Activated CD4-positive, alpha-beta T cell treated with anti-CD3 and anti-CD28 coated beads, Interleukin-2, amount 50 U/mL, for 16 hours (primary cell): Measurements from ENCODE around the gene LRRTM4.
"Not testable (repeated sequence)": the region's sequence is repeated elsewhere in the genome, so short reads cannot be mapped to it uniquely, and the experiment has no call there.

Source experiments
- DNase-seq: peaks from one replicate; pipeline ENCODE4 v3.0.0-alpha.2; 2020

Gene LRRTM4

GRCh38 chr2:76713312-76713711 is 808.9 kb downstream of the LRRTM4 start:
- DNase-seq: no peak

- DNase-seq: no peak
Measured at GRCh38 chr2:76711490-76711889, 810.7 kb downstream of the LRRTM4 start.

GRCh38 chr2:76700894-76701293 is 821.3 kb downstream of the LRRTM4 start:
- no peak for DNase-seq

GRCh38 chr2:76697998-76698713 is 824.0 kb downstream of the LRRTM4 start:
- not testable (repeated sequence) for DNase-seq
